GM19397 (cell line): ENCODE data around the gene DLG3.
"Not testable (repeated sequence)": the region's sequence is repeated elsewhere in the genome, so short reads cannot be mapped to it uniquely, and the experiment has no call there.

ENCODE experiments used
- ATAC-seq: cut with Tn5 transposase; IDR thresholded peaks from one replicate; pipeline ENCODE4 v1.9.1; 2021; ENCODE audit warnings: mild to moderate bottlenecking, moderate library complexity; ENCODE audit not compliant: unreplicated experiment

The DLG3 gene

GRCh38 chrX:70509078-70509477 lies 64.4 kb downstream of the DLG3 start:
- no peak for ATAC-seq

- ATAC-seq: not testable (repeated sequence)
Observed at GRCh38 chrX:70515270-70515669, 70.6 kb downstream of the DLG3 start.

GRCh38 chrX:70515692-70516091 lies 71.1 kb downstream of the DLG3 start:
- ATAC-seq: not testable (repeated sequence)

- ATAC-seq: no peak
Observed at GRCh38 chrX:70525733-70526132, 81.1 kb downstream of the DLG3 start.

- ATAC-seq: no peak
Observed at GRCh38 chrX:70527053-70527452, 82.4 kb downstream of the DLG3 start.

- ATAC-seq: no peak
Observed at GRCh38 chrX:70527610-70528345, 83.1 kb downstream of the DLG3 start.

GRCh38 chrX:70535198-70535597 lies 90.6 kb downstream of the DLG3 start:
- no peak for ATAC-seq

GRCh38 chrX:70549429-70549828 lies 104.8 kb downstream of the DLG3 start:
- ATAC-seq: no peak

GRCh38 chrX:70552130-70552704 lies 107.6 kb downstream of the DLG3 start:
- no peak for ATAC-seq

- ATAC-seq: no peak
Observed at GRCh38 chrX:70553516-70553915, 108.9 kb downstream of the DLG3 start.

GRCh38 chrX:70554081-70554480 lies 109.4 kb downstream of the DLG3 start:
- ATAC-seq: no peak

GRCh38 chrX:70554523-70554922 lies 109.9 kb downstream of the DLG3 start:
- ATAC-seq: no peak

- ATAC-seq: no peak
Observed at GRCh38 chrX:70554948-70555347, 110.3 kb downstream of the DLG3 start.
